HepG2 (cell line): ENCODE results near the gene THRB. TPM values are rescaled to one million over a fixed set of nuclear protein-coding genes. Genes with fewer than 3 reads are reported as not detected.

Experiments used
- ATAC-seq: fragments of 200-7000 bp; cut with Tn5 transposase; 3 replicates; pipeline ENCODE4 v1.9.1; 2020; ENCODE audit warnings: mild to moderate bottlenecking, moderate library complexity
- BruUV-seq: library from RNA; stranded (reverse); fragments of 400-500 nt; replicated peaks from 2 replicates; lab custom pipeline; 2021; lab: Mats Ljungman, UMichigan
- CTCF ChIA-PET: fragments of 300-600 bp; formaldehyde crosslinking; extraction: SDS; loops from one replicate; lab custom pipeline; 2021; ENCODE audit warnings: low total read pairs, inconsistent platforms, low intra/inter-chr PET ratio; lab: Yijun Ruan, JAX
- POLR2A ChIA-PET: fragments of 350-600 bp; sonication (Branson Sonifier 250); formaldehyde crosslinking; loops from one replicate; lab custom pipeline; 2020; ENCODE audit warnings: antibody characterized with exemption, inconsistent platforms; lab: Yijun Ruan, JAX
- DNase-seq: peaks from one replicate; pipeline ENCODE4 v3.0.0-alpha.2; 2015; ENCODE audit warnings: low spot score
- FAIRE-seq: peaks from 3 replicates; lab custom pipeline; 2011; peaks lifted over from hg19 to GRCh38; lab: Jason Lieb, UNC
- H2AFZ ChIP-seq: one replicate; pipeline ENCODE4 v1.6.1; 2011; ENCODE audit warnings: low read length, inconsistent platforms
- H3K27ac ChIP-seq: fragments of 300-600 bp; 3 replicates; pipeline ENCODE4 v1.8.0; 2011; ENCODE audit warnings: mixed run types, mild to moderate bottlenecking, mixed read lengths, low read length, inconsistent platforms; ENCODE audit not compliant: insufficient read depth; ENCODE audit errors: extremely low read length
- H3K27me3 ChIP-seq, 2 experiments: fragments of 200-600 bp in 1 of 2; 2 replicates in 1 of 2; 3 replicates in 1 of 2; pipeline versions ENCODE4 v1.6.0 to v1.8.0; 2011; ENCODE audit warnings: low read length in 2 of 2, mild to moderate bottlenecking in 2 of 2, moderate library complexity in 2 of 2, inconsistent platforms in 1 of 2; ENCODE audit not compliant: insufficient read depth in 2 of 2, control insufficient read depth in 1 of 2
- H3K36me3 ChIP-seq, 2 experiments: fragments of 200-600 bp in 1 of 2; replicated peaks in 1 of 2; 2 replicates in 1 of 2; 3 replicates in 1 of 2; pipeline versions ENCODE4 v1.5.1 to v1.8.0; 2011; ENCODE audit warnings: low read length in 2 of 2, inconsistent platforms in 1 of 2; ENCODE audit not compliant: insufficient read depth in 2 of 2, control insufficient read depth in 1 of 2
- H3K4me1 ChIP-seq: 2 replicates; pipeline ENCODE4 v1.5.1; 2012; ENCODE audit warnings: low read length, inconsistent platforms; ENCODE audit not compliant: insufficient read depth
- H3K4me2 ChIP-seq: 2 replicates; pipeline ENCODE4 v1.6.0; 2011; ENCODE audit warnings: low read depth, low read length, inconsistent platforms
- H3K4me3 ChIP-seq, 3 experiments: fragments of 200-600 bp in 1 of 3; sonication (generic), shearing (Covaris generic) in 1 of 3; replicated peaks in 1 of 3; 2 replicates each; pipeline ENCODE4 v1.5.1; 2011 to 2016; ENCODE audit warnings: low read length in 3 of 3, inconsistent platforms in 2 of 3, low read depth in 2 of 3, mild to moderate bottlenecking in 2 of 3, control low read depth in 1 of 3, mixed read lengths in 1 of 3; ENCODE audit not compliant: insufficient read depth in 1 of 3
- H3K79me2 ChIP-seq: one replicate; pipeline ENCODE4 v1.6.1; 2011; ENCODE audit warnings: low read length, inconsistent platforms; ENCODE audit not compliant: insufficient read depth
- H3K9ac ChIP-seq: 2 replicates; pipeline ENCODE4 v1.6.0; 2011; ENCODE audit warnings: mild to moderate bottlenecking, low read depth, low read length, inconsistent platforms; ENCODE audit not compliant: insufficient read depth
- H3K9me3 ChIP-seq: 2 replicates; pipeline ENCODE4 v1.5.1; 2012; ENCODE audit warnings: mild to moderate bottlenecking, low read length
- H4K20me1 ChIP-seq: 2 replicates; pipeline ENCODE4 v1.6.0; 2011; ENCODE audit warnings: inconsistent platforms, mild to moderate bottlenecking, low read length, moderate library complexity; ENCODE audit not compliant: insufficient read depth
- JDP2 ChIP-seq: sonication (generic); formaldehyde crosslinking; IDR thresholded peaks from 2 replicates; pipeline ENCODE4 v1.8.1; 2022; ENCODE audit warnings: missing genetic modification reagents, borderline replicate concordance
- KDM1A ChIP-seq: IDR thresholded peaks from 2 replicates; pipeline ENCODE4 v1.6.1; 2016; ENCODE audit warnings: missing compliant biosample characterization
- NCOA1 ChIP-seq: sonication (generic); formaldehyde crosslinking; IDR thresholded peaks from 2 replicates; pipeline ENCODE4 v1.9.0; 2021; ENCODE audit warnings: missing genetic modification reagents
- POGZ ChIP-seq: sonication (generic); formaldehyde crosslinking; IDR thresholded peaks from 2 replicates; pipeline ENCODE4 v1.4.0; 2020; ENCODE audit warnings: mild to moderate bottlenecking, missing genetic modification reagents
- ZNF761 ChIP-seq: sonication (generic); formaldehyde crosslinking; conservative IDR thresholded peaks from 2 replicates; pipeline ENCODE4 v1.4.0; 2020; ENCODE audit warnings: mild to moderate bottlenecking, missing genetic modification reagents
- WGBS: methylation state at CpG from one replicate; pipeline ENCODE4 v1.1.6; 2017; ENCODE audit warnings: low lambda C conversion rate; 5-methylcytosine and 5-hydroxymethylcytosine counted together
- in situ Hi-C: cut with HindIII; loops from 2 replicates; pipeline ENCODE4 v1.10.0; 2017; ENCODE audit warnings: low pct_unique_long_range_greater_than_20kb; ENCODE audit not compliant: extremely low pct_ligation_motif_present
- intact Hi-C: fragments of 100-400 bp; cut with micrococcal nuclease; formaldehyde crosslinking; loops from one replicate; pipeline ENCODE4 v1.10.0; 2022; ENCODE audit not compliant: unreplicated experiment
- polyA plus RNA-seq, 8 experiments: library from polyadenylated mRNA; depleted of rRNA in 3 of 8; stranded (reverse) in 7 of 8; unstranded in 1 of 8; fragments of >200 nt; fragmentation: Illumina TruSeq in 4 of 8; extraction: Trizol in 4 of 8; gene quantifications; 2 replicates each; pipeline versions ENCODE4 v1.2.1 to v1.2.3, GENCODE V29; 2011 to 2016; ENCODE audit warnings: low read depth in 4 of 8, missing spikeins in 1 of 8, mixed read lengths in 1 of 8; ENCODE audit not compliant: insufficient read depth in 1 of 8
- total RNA-seq, 5 experiments: library from RNA; depleted of rRNA; stranded (reverse); fragments of >200 nt; fragmentation: Illumina TruSeq; extraction: Trizol; gene quantifications; 2 replicates each; pipeline ENCODE4 v1.2.3, GENCODE V29; 2016; ENCODE audit warnings: low read depth in 1 of 5

The THRB gene
- total and polyA plus RNA-seq, 2 of the 13 experiments (the other 11 are each of a cell fraction or from before 2014, with no cell fraction given): 4.7 to 22.7 TPM

- H3K27me3 ChIP-seq: no peaks in the 10 kb centered on the region
- ChIA-PET CTCF (no interaction called here), POLR2A (interaction anchor here (1.8 kb wide), 1 partner anchor 107 kb away, joined by 5 read pairs; no protein-coding TSS in a partner anchor)
- H3K4me1 ChIP-seq: peaks cover 10% of the 10 kb centered on the region
- no TSS peak for BruUV-seq
- H3K9ac ChIP-seq: no peak overlapping the region
- in situ Hi-C loops: no loop called here
- no peaks in the 10 kb centered on the region for H3K9me3 ChIP-seq
- TF ChIP-seq KDM1A (CRISPR knock-in tag) (no peak), POGZ (CRISPR knock-in tag) (no peak), JDP2 (CRISPR knock-in tag) (no peak), NCOA1 (CRISPR knock-in tag) (no peak)
- no peaks in the 10 kb centered on the region for H4K20me1 ChIP-seq
- ATAC-seq: no peak
- no peak overlapping the region for H2AFZ ChIP-seq
- intact Hi-C loops: no loop called here
- no peak for DNase-seq
- no peak for FAIRE-seq
- H3K27ac ChIP-seq: no peak overlapping the region
- H3K4me2 ChIP-seq: no peak overlapping the region
- 89% methylated on average over 3 of the region's 3 CpGs for WGBS
- peaks cover 7% of the 10 kb centered on the region for H3K79me2 ChIP-seq
- H3K4me3 ChIP-seq: no peak overlapping the region
- H3K36me3 ChIP-seq: no peaks in the 10 kb centered on the region
Observed at GRCh38 chr3:24388159-24388558, 106.5 kb downstream of the THRB start.

DNA sequence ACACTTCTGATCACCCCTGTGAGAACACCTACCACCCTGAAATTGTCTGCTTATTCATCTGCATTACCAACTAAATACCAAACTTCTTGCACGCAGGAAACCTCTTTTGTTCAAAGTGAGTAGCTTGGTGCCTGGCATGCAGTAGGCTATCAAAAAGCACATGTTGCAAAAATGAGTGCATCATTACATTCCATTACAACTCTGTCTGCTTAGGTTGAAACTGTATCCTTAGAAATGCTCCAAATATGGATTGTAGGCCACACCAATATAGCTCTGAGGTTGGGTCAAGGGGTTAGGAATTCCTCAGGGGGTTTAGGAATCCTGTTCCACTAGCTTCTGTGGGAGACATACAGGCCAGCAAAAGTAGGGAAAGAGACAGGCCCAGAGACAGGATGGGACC lies 107.2 kb downstream of the THRB start:
- FAIRE-seq: no peak
- Histone ChIP-seq H3K27me3 (no peaks in the 10 kb centered on the region), H3K27ac (no peak overlapping the region), H3K36me3 (no peaks in the 10 kb centered on the region), H3K9me3 (no peaks in the 10 kb centered on the region), H2AFZ (no peak overlapping the region), H4K20me1 (no peaks in the 10 kb centered on the region), H3K9ac (no peak overlapping the region), H3K4me2 (no peak overlapping the region), H3K79me2 (peaks cover 7% of the 10 kb centered on the region), H3K4me1 (0 out of 2 replicates have a peak, but pooled peaks cover 4% of the 10 kb centered on the region), H3K4me3 (no peak overlapping the region)
- CTCF ChIA-PET: no interaction called here
- no peak for TF ChIP-seq ZNF761 (CRISPR knock-in tag)
- no TSS peak for BruUV-seq
- ATAC-seq: no peak
- in situ Hi-C loops (no loop called here), intact Hi-C loops (no loop called here)
- WGBS: 100% methylated on average over 1 of the region's 1 CpG
- POLR2A ChIA-PET: no interaction called here
- DNase-seq: no peak
